Prostate gland (tissue), 2 donors: ENCODE measurements around the gene ADH4.

Experiments used
- CTCF ChIP-seq, 4 experiments: fragments of 200-600 bp in 2 of 4; fragments of 450-650 bp in 2 of 4; sonication (generic) in 2 of 4; IDR thresholded peaks; 1 replicate in 3 of 4; 2 replicates in 1 of 4; pipeline ENCODE4 v1.5.1; 2016 to 2019; ENCODE audit warnings: antibody characterized with exemption in 4 of 4, mild to moderate bottlenecking in 2 of 4, moderate library complexity in 2 of 4
- POLR2A ChIP-seq: fragments of 450-650 bp; IDR thresholded peaks from one replicate; pipeline ENCODE4 v1.6.1; 2016; ENCODE audit warnings: antibody characterized with exemption, mild to moderate bottlenecking

- TF ChIP-seq POLR2A (no peak), CTCF (IDR thresholded peaks at IDR 0.05) (no peak)
Observed at GRCh38 chr4:99186029-99186428, 41.9 kb upstream of the ADH4 start.
